Measurements from ENCODE around the gene NSRP1. TPM values are rescaled to one million over a fixed set of nuclear protein-coding genes. Genes with fewer than 3 reads are reported as not detected.

The NSRP1 gene
- total RNA-seq, 4 donors from 2014 or later = 16.2 to 60.2 (median 42.7) TPM

DNA sequence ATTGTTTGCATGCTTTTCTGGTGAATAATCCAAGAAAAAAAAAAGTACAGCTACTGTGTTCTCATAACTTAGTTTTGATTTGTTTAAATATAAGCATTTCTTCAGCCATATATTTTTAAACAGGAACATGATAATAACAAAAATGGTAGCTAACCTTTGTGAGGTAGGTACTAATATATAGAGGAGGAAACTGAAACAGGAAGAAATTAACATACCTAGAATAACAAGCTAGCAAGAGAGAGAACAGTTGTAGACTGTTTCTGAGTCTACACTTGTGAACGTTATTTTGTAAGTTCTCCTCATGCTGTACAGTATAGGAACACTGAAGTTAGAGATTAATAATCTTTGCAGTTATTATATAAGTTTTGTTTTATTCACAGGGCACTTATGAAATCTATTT is 49.3 kb downstream of the NSRP1 start:
- no peak overlapping the region for H3K27ac ChIP-seq
- intact Hi-C loops (cut with DNase I; ENCODE audit: low total_unique reads) = no loop called here
- H3K4me3 ChIP-seq = no peak overlapping the region
- peaks cover 0 to 21% (median 0%) of the 10 kb centered on the region in 4 donors for H3K4me1 ChIP-seq
- in situ Hi-C loops (cut with MboI; ENCODE audit: low pct_ligation_motif_present in 1 of 4, low pct_unique_long_range_greater_than_20kb in 1 of 4, low sequenced_read_pairs in 3 of 4) = no loop called here
- H3K27me3 ChIP-seq = no peaks in the 10 kb centered on the region
- WGBS, 2 donors (ENCODE audit: low coverage in 1 of 2) = 42 to 62% methylated on average over 1 of the region's 1 CpG
- no peak for DNase-seq
- no peaks in the 10 kb centered on the region for H3K9me3 ChIP-seq
- no peaks in the 10 kb centered on the region for H3K36me3 ChIP-seq
- TF ChIP-seq, protein P1, sequence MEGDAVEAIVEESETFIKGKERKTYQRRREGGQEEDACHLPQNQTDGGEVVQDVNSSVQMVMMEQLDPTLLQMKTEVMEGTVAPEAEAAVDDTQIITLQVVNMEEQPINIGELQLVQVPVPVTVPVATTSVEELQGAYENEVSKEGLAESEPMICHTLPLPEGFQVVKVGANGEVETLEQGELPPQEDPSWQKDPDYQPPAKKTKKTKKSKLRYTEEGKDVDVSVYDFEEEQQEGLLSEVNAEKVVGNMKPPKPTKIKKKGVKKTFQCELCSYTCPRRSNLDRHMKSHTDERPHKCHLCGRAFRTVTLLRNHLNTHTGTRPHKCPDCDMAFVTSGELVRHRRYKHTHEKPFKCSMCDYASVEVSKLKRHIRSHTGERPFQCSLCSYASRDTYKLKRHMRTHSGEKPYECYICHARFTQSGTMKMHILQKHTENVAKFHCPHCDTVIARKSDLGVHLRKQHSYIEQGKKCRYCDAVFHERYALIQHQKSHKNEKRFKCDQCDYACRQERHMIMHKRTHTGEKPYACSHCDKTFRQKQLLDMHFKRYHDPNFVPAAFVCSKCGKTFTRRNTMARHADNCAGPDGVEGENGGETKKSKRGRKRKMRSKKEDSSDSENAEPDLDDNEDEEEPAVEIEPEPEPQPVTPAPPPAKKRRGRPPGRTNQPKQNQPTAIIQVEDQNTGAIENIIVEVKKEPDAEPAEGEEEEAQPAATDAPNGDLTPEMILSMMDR (IDR thresholded peaks at IDR 0.05) = no peak
- no peak for TF ChIP-seq POLR2A (IDR thresholded peaks at IDR 0.05)

DNA sequence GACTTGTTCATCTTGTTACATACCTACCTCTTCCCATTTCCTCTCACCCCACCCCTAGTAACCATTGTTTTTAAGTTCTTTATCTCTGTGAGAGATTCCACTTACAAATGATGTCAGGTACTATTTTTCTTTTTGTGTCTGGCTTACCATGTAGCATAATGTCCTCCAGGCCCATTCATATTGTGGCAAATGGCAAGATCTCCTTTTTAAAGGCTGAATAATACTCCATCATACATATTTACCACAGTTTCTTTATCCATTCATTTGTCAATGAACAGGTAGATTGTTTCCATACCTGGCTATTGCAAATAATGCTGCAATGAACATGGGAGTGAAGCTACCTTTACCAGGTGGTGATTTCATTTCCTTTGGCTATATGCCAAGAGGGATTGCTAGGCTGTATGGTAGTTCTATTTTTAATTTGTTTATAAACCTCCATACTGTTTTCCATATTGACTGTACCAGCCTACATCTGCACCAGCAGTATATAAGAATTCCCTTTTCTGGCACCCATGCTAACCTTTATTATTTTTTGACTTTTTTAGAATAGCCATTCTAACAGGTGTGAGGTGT is 53.9 kb downstream of the NSRP1 start:
- no peak for TF ChIP-seq POLR2AphosphoS5 (IDR thresholded peaks at IDR 0.05)
- TF ChIP-seq, protein P1 (IDR thresholded peaks at IDR 0.05) = no peak
- no peak for TF ChIP-seq EP300 (IDR thresholded peaks at IDR 0.05; ENCODE audit: low read depth)
- TF ChIP-seq POLR2A (IDR thresholded peaks at IDR 0.05) = no peak
- Histone ChIP-seq H3K36me3 (peaks cover 0 to 12% (median 5%) of the 10 kb centered on the region in 4 donors), H3K4me3 (no peak overlapping the region), H3K27ac (no peak overlapping the region), H3K4me1 (peaks cover 0 to 17% (median 0%) of the 10 kb centered on the region in 4 donors), H3K9me3 (no peaks in the 10 kb centered on the region), H3K27me3 (no peaks in the 10 kb centered on the region)
- no peak for DNase-seq
- intact Hi-C loops (cut with DNase I; ENCODE audit: low total_unique reads) = no loop called here
- in situ Hi-C loops (cut with MboI; ENCODE audit: low pct_ligation_motif_present in 1 of 4, low pct_unique_long_range_greater_than_20kb in 1 of 4, low sequenced_read_pairs in 3 of 4) = no loop called here

DNA sequence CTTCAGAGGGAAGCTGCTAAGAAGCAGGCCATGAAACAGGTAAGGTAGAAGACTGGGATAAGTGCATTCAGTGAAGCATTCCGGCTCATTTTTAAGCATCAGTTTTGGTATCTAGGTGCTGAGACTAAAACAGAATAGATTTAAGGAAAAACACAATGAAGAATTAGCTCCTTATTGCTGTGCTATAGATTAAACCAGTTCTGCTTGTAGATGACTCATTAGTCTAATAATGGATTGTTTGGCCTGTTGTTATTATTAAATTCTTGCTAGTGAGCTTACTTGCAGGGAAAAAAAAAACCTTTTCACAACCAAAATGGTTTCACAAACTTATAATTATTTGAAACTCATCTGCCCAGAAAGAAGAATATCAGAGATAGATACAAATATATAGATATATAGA is 55.9 kb downstream of the NSRP1 start:
- H3K9me3 ChIP-seq = no peaks in the 10 kb centered on the region
- no peak for TF ChIP-seq POLR2A (IDR thresholded peaks at IDR 0.05)
- no peak for TF ChIP-seq POLR2AphosphoS5 (IDR thresholded peaks at IDR 0.05)
- TF ChIP-seq, protein P1 (IDR thresholded peaks at IDR 0.05) = no peak
- TF ChIP-seq EP300 (IDR thresholded peaks at IDR 0.05; ENCODE audit: low read depth) = no peak
- intact Hi-C loops (cut with DNase I; ENCODE audit: low total_unique reads) (no loop called here), in situ Hi-C loops (cut with MboI; ENCODE audit: low pct_ligation_motif_present in 1 of 4, low pct_unique_long_range_greater_than_20kb in 1 of 4, low sequenced_read_pairs in 3 of 4) (no loop called here)
- no peaks in the 10 kb centered on the region for H3K27me3 ChIP-seq
- H3K27ac ChIP-seq = no peak overlapping the region
- H3K36me3 ChIP-seq = peaks cover 0 to 16% (median 5%) of the 10 kb centered on the region in 4 donors
- no peak for DNase-seq
- H3K4me3 ChIP-seq = no peak overlapping the region
- H3K4me1 ChIP-seq = peaks cover 0 to 28% (median 4%) of the 10 kb centered on the region in 4 donors
- 100% methylated on average over 1 of the region's 1 CpG for WGBS, 2 donors (ENCODE audit: low coverage in 1 of 2)

DNA sequence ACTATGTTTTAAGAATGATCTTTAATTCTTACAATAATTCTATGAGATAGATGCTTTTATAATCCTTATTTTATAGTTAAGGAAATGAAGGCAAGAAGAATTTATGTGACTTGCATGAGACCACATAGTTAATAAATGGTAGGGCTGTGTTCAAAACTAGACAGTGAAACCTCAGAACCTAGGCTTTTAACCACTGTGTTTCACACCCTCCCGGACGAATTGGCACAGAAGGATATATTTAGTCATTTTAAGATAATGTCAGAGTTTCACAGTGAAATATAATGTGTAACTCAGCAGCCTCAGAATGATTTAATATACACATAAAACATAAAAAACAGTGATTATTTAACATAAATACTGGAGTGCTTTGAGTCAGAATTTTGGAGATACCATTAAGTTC is 57.0 kb downstream of the NSRP1 start:
- no peaks in the 10 kb centered on the region for H3K27me3 ChIP-seq
- H3K4me1 ChIP-seq = peaks cover 0 to 28% (median 4%) of the 10 kb centered on the region in 4 donors
- H3K4me3 ChIP-seq = no peak overlapping the region
- in situ Hi-C loops (cut with MboI; ENCODE audit: low pct_ligation_motif_present in 1 of 4, low pct_unique_long_range_greater_than_20kb in 1 of 4, low sequenced_read_pairs in 3 of 4) = no loop called here
- DNase-seq = no peak
- TF ChIP-seq EP300 (IDR thresholded peaks at IDR 0.05; ENCODE audit: low read depth) = no peak
- TF ChIP-seq, protein P1 (IDR thresholded peaks at IDR 0.05) = no peak
- no peak for TF ChIP-seq POLR2AphosphoS5 (IDR thresholded peaks at IDR 0.05)
- TF ChIP-seq POLR2A (IDR thresholded peaks at IDR 0.05) = no peak
- intact Hi-C loops (cut with DNase I; ENCODE audit: low total_unique reads) = no loop called here
- 71 to 79% methylated on average over 2 of the region's 2 CpGs for WGBS, 2 donors (ENCODE audit: low coverage in 1 of 2)
- no peaks in the 10 kb centered on the region for H3K9me3 ChIP-seq
- peaks cover 0 to 19% (median 6%) of the 10 kb centered on the region in 4 donors for H3K36me3 ChIP-seq
- H3K27ac ChIP-seq = no peak overlapping the region
